Ishikawa (cell line): ENCODE data around the gene URB1.

ENCODE experiments used
- CEBPB ChIP-seq: IDR thresholded peaks from 2 replicates; pipeline ENCODE4 v1.6.1; 2012
- CREB1 ChIP-seq: IDR thresholded peaks from 2 replicates; pipeline ENCODE4 v1.6.1; 2012; ENCODE audit warnings: low read depth
- EGR1 ChIP-seq: IDR thresholded peaks from 2 replicates; pipeline ENCODE4 v1.6.1; 2012
- EP300 ChIP-seq: IDR thresholded peaks from 2 replicates; pipeline ENCODE4 v1.6.1; 2012; ENCODE audit warnings: borderline replicate concordance
- FOXM1 ChIP-seq: IDR thresholded peaks from 2 replicates; pipeline ENCODE4 v1.6.1; 2012; ENCODE audit warnings: low read depth, borderline replicate concordance
- MAX ChIP-seq: IDR thresholded peaks from 2 replicates; pipeline ENCODE4 v1.6.1; 2012
- NFIC ChIP-seq: IDR thresholded peaks from 2 replicates; pipeline ENCODE4 v1.6.1; 2012
- RAD21 ChIP-seq: IDR thresholded peaks from 2 replicates; pipeline ENCODE4 v1.6.1; 2012; ENCODE audit warnings: low read depth
- REST ChIP-seq: IDR thresholded peaks from 2 replicates; pipeline ENCODE4 v1.6.1; 2012; ENCODE audit warnings: low read depth, mild to moderate bottlenecking
- TAF1 ChIP-seq: IDR thresholded peaks from 2 replicates; pipeline ENCODE4 v1.6.1; 2012; ENCODE audit warnings: low read depth, mild to moderate bottlenecking
- TCF12 ChIP-seq: IDR thresholded peaks from 2 replicates; pipeline ENCODE4 v1.6.1; 2012; ENCODE audit warnings: low read depth
- TEAD4 ChIP-seq: IDR thresholded peaks from 2 replicates; pipeline ENCODE4 v1.6.1; 2012
- USF1 ChIP-seq: IDR thresholded peaks from 2 replicates; pipeline ENCODE4 v1.6.1; 2012
- YY1 ChIP-seq: IDR thresholded peaks from 2 replicates; pipeline ENCODE4 v1.6.1; 2012; ENCODE audit warnings: low read depth
- ZBTB7A ChIP-seq: IDR thresholded peaks from 2 replicates; pipeline ENCODE4 v1.6.1; 2012; ENCODE audit warnings: low read depth

URB1 gene

GRCh38 chr21:32335601-32336575 lies 56.9 kb downstream of the URB1 start:
- no peak for TF ChIP-seq CREB1
- TF ChIP-seq EGR1, result no peak
- TF ChIP-seq FOXM1, result no peak
- no peak for TF ChIP-seq YY1
- no peak for TF ChIP-seq TCF12
- no peak for TF ChIP-seq TEAD4
- no peak for TF ChIP-seq MAX
- TF ChIP-seq ZBTB7A, result no peak
- no peak for TF ChIP-seq NFIC
- no peak for TF ChIP-seq USF1
- TF ChIP-seq RAD21, result no peak
- no peak for TF ChIP-seq REST
- TF ChIP-seq TAF1, result no peak
- TF ChIP-seq CEBPB, result no peak
- TF ChIP-seq EP300, result no peak

GRCh38 chr21:32334980-32335531 lies 57.8 kb downstream of the URB1 start:
- no peak for TF ChIP-seq RAD21

- TF ChIP-seq EGR1, result no peak
- no peak for TF ChIP-seq YY1
- TF ChIP-seq NFIC, result no peak
These were observed 58.7 kb downstream of the URB1 start for GRCh38 chr21:32333953-32334673.

GRCh38 chr21:32332463-32332951 lies 60.3 kb downstream of the URB1 start:
- TF ChIP-seq EP300 (no peak), NFIC (no peak), CREB1 (no peak), TCF12 (no peak), USF1 (no peak), EGR1 (no peak), TEAD4 (no peak), TAF1 (no peak), REST (no peak), ZBTB7A (no peak), FOXM1 (no peak), RAD21 (no peak), CEBPB (no peak), YY1 (no peak)

GRCh38 chr21:32331444-32332305 lies 61.1 kb downstream of the URB1 start:
- no peak for TF ChIP-seq EGR1
- TF ChIP-seq TCF12, result no peak
